Transverse colon (tissue), 4 donors: ENCODE measurements around the gene AHR. TPM values are rescaled to one million over a fixed set of nuclear protein-coding genes. Genes with fewer than 3 reads are reported as not detected.
A peak's percentile ranks its signal among the peaks of the same experiment; 100 is the strongest.

Experiments
- DNase-seq: peaks from one replicate; pipeline ENCODE4 v3.0.0-alpha.2; 2019
- H3K27ac ChIP-seq, 4 donors: fragments of 200-600 bp; sonication (generic); 2 replicates each; pipeline ENCODE4 v1.5.1; 2016 to 2018; ENCODE audit warnings: inconsistent platforms in 4 of 4
- H3K27me3 ChIP-seq: fragments of 200-600 bp; sonication (generic); 2 replicates; pipeline ENCODE4 v1.5.1; 2017; ENCODE audit warnings: inconsistent platforms
- H3K36me3 ChIP-seq, 4 donors: fragments of 200-600 bp; sonication (generic); 2 replicates each; pipeline ENCODE4 v1.5.1; 2017 to 2019; ENCODE audit warnings: inconsistent platforms in 4 of 4
- H3K4me1 ChIP-seq, 4 donors: fragments of 200-600 bp; sonication (generic); 2 replicates each; pipeline ENCODE4 v1.5.1; 2017 to 2020; ENCODE audit warnings: inconsistent platforms in 4 of 4
- H3K4me3 ChIP-seq, 4 donors: fragments of 200-600 bp; sonication (generic); 1 replicate in 1 of 4; 2 replicates in 3 of 4; pipeline versions ENCODE4 v1.5.1 to v1.6.1; 2017 to 2019; ENCODE audit warnings: inconsistent platforms in 4 of 4
- H3K9me3 ChIP-seq, 2 donors: fragments of 200-600 bp; sonication (generic); 2 replicates each; pipeline ENCODE4 v1.5.1; 2017 to 2019; ENCODE audit warnings: inconsistent platforms in 2 of 2
- EP300 ChIP-seq: sonication (generic); formaldehyde crosslinking; IDR thresholded peaks from one replicate; pipeline ENCODE4 v1.6.1; 2017; ENCODE audit warnings: antibody characterized with exemption, low read depth
- POLR2A ChIP-seq: fragments of 450-650 bp; IDR thresholded peaks from one replicate; pipeline ENCODE4 v1.6.1; 2016; ENCODE audit warnings: antibody characterized with exemption, mild to moderate bottlenecking, moderate library complexity
- POLR2AphosphoS5 ChIP-seq, 3 donors: sonication (generic); formaldehyde crosslinking; IDR thresholded peaks; one replicate each; pipeline ENCODE4 v1.6.1; 2016; ENCODE audit warnings: antibody characterized with exemption in 3 of 3
- WGBS, 2 donors: methylation state at CpG; one replicate each; pipeline ENCODE4 v1.1.5; 2018; ENCODE audit warnings: low coverage in 1 of 2; 5-methylcytosine and 5-hydroxymethylcytosine counted together
- in situ Hi-C, 4 donors: fragments of 200-750 bp; cut with MboI; loops; one replicate each; pipeline versions ENCODE4 v1.15.0 to v1.15.1; 2017; ENCODE audit warnings: low sequenced_read_pairs in 3 of 4, low pct_ligation_motif_present in 1 of 4, low pct_unique_long_range_greater_than_20kb in 1 of 4
- intact Hi-C: fragments of 100-400 bp; cut with DNase I; formaldehyde crosslinking; loops from one replicate; pipeline ENCODE4 v1.15.1; 2023; ENCODE audit warnings: low total_unique reads
- total RNA-seq, 4 donors: library from RNA; depleted of rRNA; stranded (reverse); fragments of >200 nt; gene quantifications; one replicate each; pipeline ENCODE4 v1.1.0, GENCODE V29; 2016
- TF ChIP-seq, protein P1 (sequence below), 5 experiments: fragments of 200-600 bp in 3 of 5; fragments of 450-650 bp in 2 of 5; sonication (generic) in 3 of 5; IDR thresholded peaks; 1 replicate in 2 of 5; 2 replicates in 3 of 5; pipeline ENCODE4 v1.5.1; 2016 to 2017; ENCODE audit warnings: antibody characterized with exemption in 5 of 5, inconsistent platforms in 3 of 5, mild to moderate bottlenecking in 2 of 5, moderate library complexity in 1 of 5

AHR gene
- total RNA-seq, 4 donors from 2014 or later = 18.1 to 54.6 (median 43.7) TPM

DNA sequence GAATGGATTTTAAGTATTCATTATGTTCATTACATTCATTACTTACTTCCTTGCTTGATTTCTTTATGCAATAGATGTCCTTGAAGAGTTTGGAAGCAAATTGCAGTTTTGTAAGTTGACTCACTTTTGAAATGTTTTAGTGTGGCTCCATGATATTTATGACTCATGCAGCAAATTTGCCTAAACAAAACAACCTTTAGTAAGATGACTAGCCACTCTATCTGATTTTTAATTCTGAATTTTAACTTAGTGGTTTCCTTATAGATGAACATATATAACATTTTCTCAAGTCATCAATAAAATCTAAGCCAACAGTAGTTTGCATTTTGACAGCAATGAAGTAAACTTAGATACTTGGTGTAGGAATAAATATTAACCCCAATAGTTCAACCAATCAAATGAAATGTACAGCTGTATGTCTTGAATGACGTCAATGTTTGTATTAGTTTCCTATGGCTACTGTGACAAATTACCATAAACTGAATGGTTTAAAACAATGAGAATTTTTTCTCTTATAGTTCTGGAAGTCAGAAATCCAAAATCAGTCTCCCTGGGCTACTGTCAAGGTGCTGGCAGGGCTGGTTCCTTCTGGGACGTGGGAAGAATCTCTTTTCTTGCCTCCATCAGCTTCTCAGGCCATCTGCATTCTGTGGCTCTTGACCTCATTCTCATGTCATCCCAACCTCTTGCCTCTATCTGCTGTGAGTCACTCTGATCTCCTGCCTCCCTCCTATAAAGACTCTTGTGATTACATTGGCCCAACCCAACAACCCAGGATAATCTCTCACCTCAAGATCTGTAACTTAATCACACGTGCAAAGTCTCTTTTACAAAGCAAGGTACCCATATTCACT is 73.4 kb downstream of the AHR start:
- no peak for DNase-seq
- peaks cover 0 to 17% (median 13%) of the 10 kb centered on the region in 4 donors for H3K4me1 ChIP-seq
- no peaks in the 10 kb centered on the region for H3K27me3 ChIP-seq
- peak overlapping the region; percentile 45 to 69 (median 55) for H3K27ac ChIP-seq
- intact Hi-C loops = no loop called here
- TF ChIP-seq POLR2AphosphoS5 (IDR thresholded peaks at IDR 0.05) = peak in 2 of 3 donors; percentile 16 to 55
- TF ChIP-seq EP300 = no peak
- no peaks in the 10 kb centered on the region for H3K36me3 ChIP-seq
- 64 to 66% methylated on average over 1 to 3 of the region's 3 CpGs for WGBS, 2 donors
- no peak overlapping the region for H3K4me3 ChIP-seq
- in situ Hi-C loops = no loop called here
- no peaks in the 10 kb centered on the region for H3K9me3 ChIP-seq

DNA sequence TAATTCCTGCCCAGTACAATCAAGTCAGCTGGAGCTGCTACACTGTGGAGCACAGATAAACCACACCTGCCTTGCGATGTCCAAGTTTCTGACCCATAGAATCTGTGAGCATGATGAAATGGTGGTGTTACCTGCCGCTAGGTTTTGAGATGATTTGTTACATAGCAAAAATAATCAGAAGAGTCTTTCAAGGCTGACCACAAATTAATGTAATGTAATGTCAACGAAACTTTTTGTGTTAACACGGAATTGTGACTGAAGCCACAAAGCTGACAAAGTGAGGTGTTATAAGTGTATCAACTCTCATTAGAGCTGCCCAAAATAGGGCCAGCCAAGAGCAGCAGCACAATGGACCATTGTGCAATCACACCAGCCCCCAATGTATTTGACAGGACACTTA is 75.7 kb downstream of the AHR start:
- H3K9me3 ChIP-seq = no peaks in the 10 kb centered on the region
- H3K36me3 ChIP-seq = no peaks in the 10 kb centered on the region
- TF ChIP-seq POLR2A = no peak
- TF ChIP-seq, protein P1, sequence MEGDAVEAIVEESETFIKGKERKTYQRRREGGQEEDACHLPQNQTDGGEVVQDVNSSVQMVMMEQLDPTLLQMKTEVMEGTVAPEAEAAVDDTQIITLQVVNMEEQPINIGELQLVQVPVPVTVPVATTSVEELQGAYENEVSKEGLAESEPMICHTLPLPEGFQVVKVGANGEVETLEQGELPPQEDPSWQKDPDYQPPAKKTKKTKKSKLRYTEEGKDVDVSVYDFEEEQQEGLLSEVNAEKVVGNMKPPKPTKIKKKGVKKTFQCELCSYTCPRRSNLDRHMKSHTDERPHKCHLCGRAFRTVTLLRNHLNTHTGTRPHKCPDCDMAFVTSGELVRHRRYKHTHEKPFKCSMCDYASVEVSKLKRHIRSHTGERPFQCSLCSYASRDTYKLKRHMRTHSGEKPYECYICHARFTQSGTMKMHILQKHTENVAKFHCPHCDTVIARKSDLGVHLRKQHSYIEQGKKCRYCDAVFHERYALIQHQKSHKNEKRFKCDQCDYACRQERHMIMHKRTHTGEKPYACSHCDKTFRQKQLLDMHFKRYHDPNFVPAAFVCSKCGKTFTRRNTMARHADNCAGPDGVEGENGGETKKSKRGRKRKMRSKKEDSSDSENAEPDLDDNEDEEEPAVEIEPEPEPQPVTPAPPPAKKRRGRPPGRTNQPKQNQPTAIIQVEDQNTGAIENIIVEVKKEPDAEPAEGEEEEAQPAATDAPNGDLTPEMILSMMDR (IDR thresholded peaks at IDR 0.05) = no peak
- no peak for TF ChIP-seq EP300
- no peak for TF ChIP-seq POLR2AphosphoS5 (IDR thresholded peaks at IDR 0.05)
- H3K4me1 ChIP-seq = peaks cover 0 to 17% (median 13%) of the 10 kb centered on the region in 4 donors
- 95 to 99% methylated on average over 4 of the region's 4 CpGs for WGBS, 2 donors
- no peak for DNase-seq
- intact Hi-C loops (no loop called here), in situ Hi-C loops (no loop called here)
- no peak overlapping the region for H3K27ac ChIP-seq
- no peak overlapping the region for H3K4me3 ChIP-seq
- H3K27me3 ChIP-seq = no peaks in the 10 kb centered on the region

DNA sequence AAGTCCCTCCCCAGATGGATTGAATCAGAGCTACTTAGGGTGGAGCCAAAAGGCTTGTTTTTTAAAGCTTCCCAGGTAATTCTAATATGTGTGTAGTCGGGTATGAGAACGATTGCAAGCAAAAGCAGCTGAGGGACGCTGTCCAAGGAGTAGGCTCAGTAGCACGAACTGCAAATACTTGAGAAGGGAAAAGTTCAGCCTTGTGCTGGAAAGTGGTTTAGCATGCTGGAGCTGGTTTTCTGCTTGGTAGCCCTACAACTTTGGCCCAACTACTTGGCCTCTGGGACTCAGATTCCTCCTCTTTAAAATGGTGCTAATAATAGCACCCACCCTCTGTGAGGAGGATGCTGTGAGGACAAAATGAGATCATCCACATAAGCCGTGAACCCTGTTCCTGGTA is 76.2 kb downstream of the AHR start:
- no peak for DNase-seq
- Histone ChIP-seq H3K27ac (no peak overlapping the region), H3K36me3 (no peaks in the 10 kb centered on the region), H3K27me3 (no peaks in the 10 kb centered on the region), H3K4me3 (no peak overlapping the region), H3K4me1 (peaks cover 0 to 17% (median 13%) of the 10 kb centered on the region in 4 donors), H3K9me3 (no peaks in the 10 kb centered on the region)
- TF ChIP-seq, protein P1 (IDR thresholded peaks at IDR 0.05) = no peak
- no peak for TF ChIP-seq POLR2A
- TF ChIP-seq POLR2AphosphoS5 (IDR thresholded peaks at IDR 0.05) = no peak
- no peak for TF ChIP-seq EP300
- in situ Hi-C loops (no loop called here), intact Hi-C loops (no loop called here)
- WGBS, 2 donors = 78 to 88% methylated on average over 5 of the region's 5 CpGs

DNA sequence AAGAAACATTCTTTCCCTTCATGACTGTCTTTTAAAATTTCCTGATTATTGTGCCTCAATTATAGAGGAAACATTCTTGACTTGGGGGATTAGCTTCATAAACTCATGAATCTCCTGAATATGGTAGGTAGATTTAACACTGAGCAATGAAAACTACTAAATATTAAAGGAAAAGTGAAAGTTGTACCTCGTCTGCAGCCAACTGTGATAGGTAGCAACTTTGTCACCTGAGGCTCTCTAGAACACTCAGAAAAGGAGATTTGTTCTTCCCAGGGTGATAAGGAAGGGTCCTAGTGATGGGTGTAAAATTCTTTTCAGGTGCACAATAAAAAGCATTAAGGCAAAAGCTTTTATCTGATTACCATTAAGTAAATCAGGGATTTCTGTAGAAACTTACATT is 78.1 kb downstream of the AHR start:
- Histone ChIP-seq H3K27ac (no peak overlapping the region), H3K4me3 (no peak overlapping the region), H3K9me3 (no peaks in the 10 kb centered on the region), H3K27me3 (no peaks in the 10 kb centered on the region), H3K4me1 (peaks cover 0 to 9% (median 6%) of the 10 kb centered on the region in 4 donors), H3K36me3 (no peaks in the 10 kb centered on the region)
- 72 to 100% methylated on average over 1 of the region's 1 CpG for WGBS, 2 donors
- in situ Hi-C loops = no loop called here
- no peak for DNase-seq
- intact Hi-C loops = no loop called here
- TF ChIP-seq, protein P1 (IDR thresholded peaks at IDR 0.05) = no peak
- no peak for TF ChIP-seq EP300
- no peak for TF ChIP-seq POLR2A
- TF ChIP-seq POLR2AphosphoS5 (IDR thresholded peaks at IDR 0.05) = no peak
